Stimulated activated CD4-positive, alpha-beta T cell treated with anti-CD3 and anti-CD28 coated beads, Interleukin-1b, Interleukin-23, amount 100 ng/mL, for 4 hours (primary cell): Measurements from ENCODE around the gene MYO18B.

Experiments used
- DNase-seq, 2 donors: peaks; one replicate each; pipeline ENCODE4 v3.0.0-alpha.2; 2020; ENCODE audit warnings: low read depth in 2 of 2

The MYO18B gene

DNA sequence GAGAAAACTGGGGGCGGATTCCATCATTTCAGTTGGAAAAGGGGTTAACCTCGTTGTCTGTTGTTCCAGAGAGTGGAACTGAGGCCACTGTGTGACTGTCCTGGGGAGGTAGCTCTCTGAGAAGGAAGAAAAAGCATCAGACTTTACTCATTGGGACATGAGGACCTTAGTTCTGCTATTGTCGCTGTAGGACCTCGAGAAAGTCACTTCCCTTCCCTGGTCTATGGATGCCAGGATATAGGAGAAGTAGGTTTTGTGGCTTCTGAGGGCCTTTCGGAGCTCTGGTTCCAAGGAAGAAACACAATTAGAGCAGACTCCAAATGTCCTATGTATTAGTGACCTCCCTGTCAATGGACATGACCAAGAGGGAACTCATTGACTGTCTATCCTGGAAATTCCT, 6.2 kb downstream of the MYO18B start:
- no peak for DNase-seq

DNA sequence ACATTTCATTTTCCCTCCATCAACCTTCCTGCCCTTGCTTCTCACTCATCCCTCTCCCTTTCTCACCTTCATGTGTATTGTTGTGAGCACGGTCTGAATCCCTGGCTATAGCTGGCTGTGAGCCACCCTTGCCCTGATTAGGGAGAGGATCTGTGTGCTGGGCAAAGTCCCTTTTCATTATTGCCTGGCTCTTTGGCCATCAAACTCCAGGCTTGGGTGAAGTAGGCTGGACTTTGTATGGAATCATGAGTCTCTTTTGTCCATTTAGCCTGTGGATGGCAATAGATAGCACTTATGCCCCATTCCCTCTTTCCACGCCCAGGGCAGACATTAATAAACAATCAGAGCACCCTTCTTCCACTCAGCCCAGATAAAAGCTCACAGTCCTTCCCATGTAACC, 6.7 kb downstream of the MYO18B start:
- DNase-seq: no peak

GRCh38 chr22:25749420-25750169, 7.6 kb downstream of the MYO18B start:
- no peak for DNase-seq

- no peak for DNase-seq
These were observed 8.7 kb downstream of the MYO18B start for GRCh38 chr22:25750569-25751173.

GRCh38 chr22:25751174-25751581, 9.2 kb downstream of the MYO18B start:
- no peak for DNase-seq

DNA sequence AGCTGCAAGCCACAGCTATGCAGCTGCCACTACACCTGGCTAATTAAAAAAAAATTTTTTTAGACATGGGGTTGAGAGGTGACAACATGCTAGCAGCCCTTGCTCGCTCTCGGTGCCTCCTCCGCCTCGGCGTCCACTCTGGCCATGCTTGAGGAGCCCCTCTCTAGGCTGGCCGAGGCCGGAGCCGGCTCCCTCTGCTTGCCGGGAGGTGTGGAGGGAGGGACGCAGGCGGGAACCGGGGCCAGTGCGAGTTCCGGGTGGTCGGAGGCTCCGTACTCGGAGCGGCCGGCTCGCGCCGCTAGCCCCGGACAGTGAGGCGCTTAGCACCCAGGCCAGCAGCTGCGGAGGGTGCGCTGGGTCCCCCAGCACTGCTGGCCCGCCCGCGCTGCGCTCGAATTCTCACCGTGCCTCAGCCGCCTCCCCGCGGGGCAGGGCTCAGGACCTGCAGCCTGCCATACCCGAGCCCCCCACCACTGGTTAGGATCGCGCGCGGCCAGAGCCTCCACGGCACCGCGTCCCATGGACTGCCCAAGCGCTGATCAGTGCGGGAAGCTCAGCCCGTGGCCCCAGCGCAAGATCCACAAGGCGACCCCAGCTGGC, 10.7 kb downstream of the MYO18B start:
- no peak for DNase-seq

DNA sequence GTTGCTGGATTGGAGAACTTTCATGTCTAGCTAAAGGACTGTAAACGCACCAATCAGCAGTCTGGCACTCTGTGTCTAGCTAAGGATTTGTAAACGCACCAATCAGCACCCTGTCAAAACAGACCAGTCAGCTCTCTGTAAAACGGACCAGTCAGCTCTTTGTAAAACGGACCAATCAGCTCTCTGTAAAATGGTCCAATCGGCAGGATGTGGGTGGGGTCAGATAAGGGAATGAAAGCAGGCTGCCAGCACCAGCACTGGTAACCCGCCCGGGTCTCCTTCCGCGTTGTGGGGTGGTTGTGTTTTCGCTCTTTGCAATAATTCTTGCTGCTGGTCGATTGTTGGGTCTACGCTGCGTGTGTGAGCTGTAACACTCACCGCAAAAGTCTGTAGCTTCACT, 11.3 kb downstream of the MYO18B start:
- no peak for DNase-seq

GRCh38 chr22:25754527-25755202, 12.7 kb downstream of the MYO18B start:
- no peak for DNase-seq

GRCh38 chr22:25757686-25758085, 15.7 kb downstream of the MYO18B start:
- DNase-seq: no peak

- no peak for DNase-seq
These were observed 16.3 kb downstream of the MYO18B start for GRCh38 chr22:25758316-25758715.

- DNase-seq: no peak
These were observed 17.8 kb downstream of the MYO18B start for GRCh38 chr22:25759825-25760231.

DNA sequence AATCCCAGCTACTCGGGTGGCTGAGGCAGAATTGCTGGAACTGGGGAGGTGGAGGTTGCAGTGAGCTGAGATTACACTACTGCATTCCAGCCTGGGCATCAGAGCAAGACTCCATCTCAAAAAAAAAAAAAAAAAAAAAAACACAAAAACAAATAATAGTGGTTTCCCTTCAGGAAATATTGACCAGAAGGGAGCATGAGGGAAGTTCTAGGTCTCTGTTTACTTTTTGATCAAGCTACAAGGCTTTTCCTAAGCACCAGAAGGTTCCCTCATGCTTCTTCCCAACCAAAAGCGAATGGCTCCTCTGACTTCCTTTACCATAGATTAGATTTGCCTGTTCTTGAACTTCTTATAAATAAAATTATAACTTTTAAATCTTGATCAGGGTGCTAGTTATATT, 18.3 kb downstream of the MYO18B start:
- no peak for DNase-seq

GRCh38 chr22:25760848-25761595, 19.0 kb downstream of the MYO18B start:
- DNase-seq: no peak

GRCh38 chr22:25762147-25762546, 20.2 kb downstream of the MYO18B start:
- no peak for DNase-seq

GRCh38 chr22:25763239-25763777, 21.3 kb downstream of the MYO18B start:
- DNase-seq: no peak

DNA sequence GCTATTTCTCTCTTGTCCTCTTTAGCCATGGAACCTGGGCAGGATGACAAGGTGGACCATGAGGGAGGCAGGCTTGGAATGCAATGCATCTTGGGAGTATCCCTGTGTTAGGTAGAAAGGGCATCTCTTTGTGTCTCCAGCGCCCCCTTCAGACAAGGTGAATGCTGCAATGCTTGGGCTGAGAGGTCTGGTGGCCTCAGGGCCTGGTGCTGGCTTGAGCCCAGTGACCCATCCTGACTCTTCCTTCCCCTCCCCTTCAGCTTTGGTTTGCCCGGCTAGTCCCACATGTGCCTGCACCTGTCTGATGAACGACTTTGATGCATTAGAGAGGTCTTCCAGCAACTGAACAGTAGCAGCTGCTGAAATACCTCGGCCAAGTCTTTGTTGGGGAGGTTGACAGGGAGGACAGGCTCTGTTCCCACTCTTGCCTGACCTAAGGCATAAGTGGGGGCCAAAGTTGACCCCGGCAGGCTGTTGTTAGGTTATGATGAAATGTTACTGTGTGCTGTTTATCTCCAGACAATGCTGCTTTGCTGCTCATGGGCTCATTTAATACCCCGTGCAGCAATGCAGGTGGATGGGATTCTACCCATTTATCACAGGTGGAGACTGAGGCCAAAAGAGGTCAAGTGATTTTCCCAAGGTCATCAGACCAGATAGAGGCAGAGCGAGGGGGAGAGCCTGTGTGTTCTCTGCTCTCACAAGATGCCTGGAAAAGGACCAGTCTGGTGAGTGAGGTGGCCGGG, 22.5 kb downstream of the MYO18B start:
- no peak for DNase-seq

- no peak for DNase-seq
These were observed 23.0 kb downstream of the MYO18B start for GRCh38 chr22:25765016-25765367.

DNA sequence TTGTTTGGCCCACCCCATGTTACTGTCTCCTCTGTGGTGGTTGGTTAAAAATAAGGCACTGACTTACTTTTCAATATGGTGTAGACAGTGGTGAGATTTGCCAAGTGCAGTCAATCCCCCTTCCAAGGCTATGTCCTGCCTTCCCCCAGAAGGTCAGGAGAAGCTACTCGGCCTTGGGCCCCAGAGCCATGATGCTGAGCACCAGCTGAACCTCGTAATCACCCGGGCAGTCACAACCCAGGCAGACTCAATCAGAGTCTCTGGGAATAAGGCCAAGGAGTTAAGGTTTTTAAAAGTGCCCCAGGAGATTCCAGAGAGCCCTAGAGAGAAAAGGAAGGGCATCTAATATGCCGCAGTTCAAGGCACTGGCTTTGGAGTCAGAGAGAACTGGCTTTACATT, 23.8 kb downstream of the MYO18B start:
- DNase-seq: no peak

- DNase-seq: no peak
These were observed 24.4 kb downstream of the MYO18B start for GRCh38 chr22:25766418-25766817.

GRCh38 chr22:25770333-25770732, 28.3 kb downstream of the MYO18B start:
- DNase-seq: no peak

- no peak for DNase-seq
These were observed 30.3 kb downstream of the MYO18B start for GRCh38 chr22:25772288-25772687.
